Measurements from ENCODE around the gene CD163L1. TPM values are rescaled to one million over a fixed set of nuclear protein-coding genes. Genes with fewer than 3 reads are reported as not detected.

The CD163L1 gene
- total and polyA plus RNA-seq, 2 donors (not counting 1 experiment from before 2014, with no cell fraction given): 0.33 to 0.78 TPM

DNA sequence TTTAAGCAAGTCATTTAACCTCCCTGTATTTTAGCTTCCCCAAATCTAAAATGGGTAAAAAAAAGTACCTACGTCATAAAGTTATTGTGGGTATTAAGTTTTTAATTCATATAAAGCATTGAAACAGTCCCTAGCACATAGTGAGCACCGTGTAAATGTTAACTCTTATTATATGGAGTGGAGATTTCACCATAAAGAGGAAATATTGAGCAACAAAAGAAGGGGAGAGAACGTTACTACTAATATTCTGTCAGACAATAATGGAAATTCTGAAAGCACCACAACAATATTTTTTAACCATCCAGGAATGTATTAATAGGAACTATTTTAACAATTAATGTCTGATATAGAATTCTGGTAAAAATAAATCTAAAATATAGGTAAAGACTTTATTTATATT is 7.8 kb upstream of the CD163L1 start:
- no peaks in the 10 kb centered on the region for H3K4me1 ChIP-seq (ENCODE audit: control insufficient read depth, extremely low read depth, insufficient read depth, low read length)

DNA sequence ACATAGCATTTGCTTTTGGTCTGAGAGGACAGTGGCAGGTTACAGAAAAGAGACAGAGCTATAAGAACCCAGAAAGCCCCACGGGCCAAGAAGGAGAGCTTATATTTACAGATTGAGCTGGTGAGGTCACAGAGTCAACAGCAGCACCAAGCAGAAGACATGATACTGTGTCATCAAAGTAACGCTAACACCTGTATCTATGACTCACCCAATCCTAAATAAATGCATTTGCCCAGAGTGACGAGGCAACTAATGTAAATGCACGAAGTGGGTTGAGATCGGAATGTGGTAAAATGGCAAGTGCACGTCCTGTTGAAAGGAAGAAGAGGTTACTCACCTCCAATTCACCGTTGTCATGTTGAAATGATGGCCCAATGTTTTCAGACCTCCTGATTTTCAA is 6.7 kb upstream of the CD163L1 start:
- Histone ChIP-seq H4K20me1 (ENCODE audit: control insufficient read depth, extremely low read depth, insufficient read depth, low read length) (no peaks in the 10 kb centered on the region), H3K9ac (ENCODE audit: insufficient read depth, low read length) (no peak overlapping the region), H3K4me2 (ENCODE audit: extremely low read depth, insufficient read depth, low read length) (no peak overlapping the region), H3K27ac (ENCODE audit: insufficient read depth, low read length) (no peak overlapping the region), H3K9me3 (ENCODE audit: control insufficient read depth, insufficient read depth, low read depth, low read length) (no peaks in the 10 kb centered on the region), H3K4me3 (replicated peaks in 1 of 4; ENCODE audit: control extremely low read depth in 1 of 4, insufficient read depth in 1 of 4, low read depth in 3 of 4, low read length in 4 of 4) (no peak overlapping the region), H3K79me2 (ENCODE audit: control insufficient read depth, insufficient read depth, low read length) (no peaks in the 10 kb centered on the region), H3K36me3 (ENCODE audit: control insufficient read depth, insufficient read depth, low read length) (no peaks in the 10 kb centered on the region), H3K27me3 (ENCODE audit: control insufficient read depth, insufficient read depth, low read length) (no peaks in the 10 kb centered on the region), H2AFZ (ENCODE audit: low read length) (no peak overlapping the region), H3K4me1 (ENCODE audit: control insufficient read depth, extremely low read depth, insufficient read depth, low read length) (no peaks in the 10 kb centered on the region)
- TF ChIP-seq, protein P1, sequence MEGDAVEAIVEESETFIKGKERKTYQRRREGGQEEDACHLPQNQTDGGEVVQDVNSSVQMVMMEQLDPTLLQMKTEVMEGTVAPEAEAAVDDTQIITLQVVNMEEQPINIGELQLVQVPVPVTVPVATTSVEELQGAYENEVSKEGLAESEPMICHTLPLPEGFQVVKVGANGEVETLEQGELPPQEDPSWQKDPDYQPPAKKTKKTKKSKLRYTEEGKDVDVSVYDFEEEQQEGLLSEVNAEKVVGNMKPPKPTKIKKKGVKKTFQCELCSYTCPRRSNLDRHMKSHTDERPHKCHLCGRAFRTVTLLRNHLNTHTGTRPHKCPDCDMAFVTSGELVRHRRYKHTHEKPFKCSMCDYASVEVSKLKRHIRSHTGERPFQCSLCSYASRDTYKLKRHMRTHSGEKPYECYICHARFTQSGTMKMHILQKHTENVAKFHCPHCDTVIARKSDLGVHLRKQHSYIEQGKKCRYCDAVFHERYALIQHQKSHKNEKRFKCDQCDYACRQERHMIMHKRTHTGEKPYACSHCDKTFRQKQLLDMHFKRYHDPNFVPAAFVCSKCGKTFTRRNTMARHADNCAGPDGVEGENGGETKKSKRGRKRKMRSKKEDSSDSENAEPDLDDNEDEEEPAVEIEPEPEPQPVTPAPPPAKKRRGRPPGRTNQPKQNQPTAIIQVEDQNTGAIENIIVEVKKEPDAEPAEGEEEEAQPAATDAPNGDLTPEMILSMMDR (conservative IDR thresholded peaks at IDR 0.05 in 1 of 2, IDR thresholded peaks at IDR 0.05 in 1 of 2; ENCODE audit: low read depth in 1 of 2, low read length in 2 of 2): no peak
- no peak for TF ChIP-seq EZH2 (IDR thresholded peaks at IDR 0.05; ENCODE audit: low read length, missing control alignments)
- no peak for DNase-seq (ENCODE audit: low read depth in 2 of 2)

More for the DNA sequence above, 7.8 kb upstream of the CD163L1 start:
- Histone ChIP-seq H3K4me2 (ENCODE audit: extremely low read depth, insufficient read depth, low read length) (no peak overlapping the region), H3K9ac (ENCODE audit: insufficient read depth, low read length) (no peak overlapping the region), H3K27me3 (ENCODE audit: control insufficient read depth, insufficient read depth, low read length) (no peaks in the 10 kb centered on the region), H3K4me3 (replicated peaks in 1 of 4; ENCODE audit: control extremely low read depth in 1 of 4, insufficient read depth in 1 of 4, low read depth in 3 of 4, low read length in 4 of 4) (no peak overlapping the region), H3K36me3 (ENCODE audit: control insufficient read depth, insufficient read depth, low read length) (no peaks in the 10 kb centered on the region), H3K79me2 (ENCODE audit: control insufficient read depth, insufficient read depth, low read length) (no peaks in the 10 kb centered on the region), H3K9me3 (ENCODE audit: control insufficient read depth, insufficient read depth, low read depth, low read length) (no peaks in the 10 kb centered on the region), H3K27ac (ENCODE audit: insufficient read depth, low read length) (no peak overlapping the region), H2AFZ (ENCODE audit: low read length) (no peak overlapping the region), H4K20me1 (ENCODE audit: control insufficient read depth, extremely low read depth, insufficient read depth, low read length) (no peaks in the 10 kb centered on the region)
- TF ChIP-seq EZH2 (IDR thresholded peaks at IDR 0.05; ENCODE audit: low read length, missing control alignments): no peak
- TF ChIP-seq, protein P1 (conservative IDR thresholded peaks at IDR 0.05 in 1 of 2, IDR thresholded peaks at IDR 0.05 in 1 of 2; ENCODE audit: low read depth in 1 of 2, low read length in 2 of 2): no peak
- no peak for DNase-seq (ENCODE audit: low read depth in 2 of 2)

DNA sequence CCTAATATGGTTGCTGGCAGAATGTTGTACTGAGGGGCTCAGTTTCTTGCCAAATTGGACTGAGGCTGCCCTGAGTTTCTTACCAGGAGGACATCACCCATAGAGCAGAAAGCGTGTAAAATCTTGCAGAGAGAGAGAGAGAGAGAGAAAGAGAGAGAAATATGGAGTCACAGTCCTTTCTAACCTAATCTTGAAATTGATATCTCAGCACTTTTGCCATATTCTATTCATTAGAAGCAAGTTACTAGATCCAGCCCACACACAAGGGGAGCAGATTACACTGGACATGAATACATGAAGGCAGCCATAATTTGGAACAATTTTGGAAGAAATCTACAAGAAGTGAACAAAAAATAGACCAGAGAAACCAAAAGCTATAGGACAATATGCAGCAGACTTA is 4.1 kb upstream of the CD163L1 start:
- TF ChIP-seq, protein P1 (conservative IDR thresholded peaks at IDR 0.05 in 1 of 2, IDR thresholded peaks at IDR 0.05 in 1 of 2; ENCODE audit: low read depth in 1 of 2, low read length in 2 of 2): no peak
- TF ChIP-seq EZH2 (IDR thresholded peaks at IDR 0.05; ENCODE audit: low read length, missing control alignments): no peak
- no peaks in the 10 kb centered on the region for H4K20me1 ChIP-seq (ENCODE audit: control insufficient read depth, extremely low read depth, insufficient read depth, low read length)
- no peak overlapping the region for H3K9ac ChIP-seq (ENCODE audit: insufficient read depth, low read length)
- H3K79me2 ChIP-seq (ENCODE audit: control insufficient read depth, insufficient read depth, low read length): no peaks in the 10 kb centered on the region
- no peaks in the 10 kb centered on the region for H3K36me3 ChIP-seq (ENCODE audit: control insufficient read depth, insufficient read depth, low read length)
- no peak overlapping the region for H2AFZ ChIP-seq (ENCODE audit: low read length)
- no peak for DNase-seq (ENCODE audit: low read depth in 2 of 2)
- no peaks in the 10 kb centered on the region for H3K9me3 ChIP-seq (ENCODE audit: control insufficient read depth, insufficient read depth, low read depth, low read length)
- H3K4me2 ChIP-seq (ENCODE audit: extremely low read depth, insufficient read depth, low read length): no peak overlapping the region
- no peak overlapping the region for H3K4me3 ChIP-seq (replicated peaks in 1 of 4; ENCODE audit: control extremely low read depth in 1 of 4, insufficient read depth in 1 of 4, low read depth in 3 of 4, low read length in 4 of 4)
- no peak overlapping the region for H3K27ac ChIP-seq (ENCODE audit: insufficient read depth, low read length)
- no peaks in the 10 kb centered on the region for H3K4me1 ChIP-seq (ENCODE audit: control insufficient read depth, extremely low read depth, insufficient read depth, low read length)
- H3K27me3 ChIP-seq (ENCODE audit: control insufficient read depth, insufficient read depth, low read length): no peaks in the 10 kb centered on the region

Measured in fibroblast of lung (primary cell).